ENCODE data around the gene CNNM1. TPM values are rescaled to one million over a fixed set of nuclear protein-coding genes. Genes with fewer than 3 reads are reported as not detected.

The CNNM1 gene
- total RNA-seq, 1 experiment from 2014 or later = not detected

- intact Hi-C loops (cut with micrococcal nuclease; ENCODE audit: unreplicated experiment) = loop anchor here (1.0 to 10.0 kb wide), 4 partner anchors 37 to 265 kb away; partner anchors contain the start of gene SLC25A28
- Histone ChIP-seq H3K4me1 (no peaks in the 10 kb centered on the region; the same call in 1 of the 2 replicates), H3K9me3 (no peaks in the 10 kb centered on the region), H3K4me3 (ENCODE audit: low read depth, low read length) (peak overlapping the region; percentile 97), H3K27me3 (replicated peaks; ENCODE audit: control insufficient read depth, insufficient read depth, low read length) (no peaks in the 10 kb centered on the region), H3K36me3 (ENCODE audit: control insufficient read depth, insufficient read depth, low read length) (no peaks in the 10 kb centered on the region; the same call in none of the 2 replicates)
- BruUV-seq (replicated peaks) = TSS peak; percentile 45
- no peaks in the 10 kb centered on the region for H3K27me3 Mint-ChIP-seq (ENCODE audit: insufficient read depth, unreplicated experiment)
- H3K4me3 Mint-ChIP-seq (ENCODE audit: unreplicated experiment) = peak overlapping the region; percentile 99
- ChIA-PET POLR2A (interaction anchor here (0.6 to 2.3 kb wide), 3 partner anchors 108 to 191 kb away, joined by 3 to 14 read pairs (median 9); partner anchors contain the start of gene SLC25A28), CTCF (interaction anchor here (1.6 kb wide), 1 partner anchor 18 kb away, joined by 4 read pairs; no protein-coding TSS in a partner anchor)
- peaks cover 12% of the 10 kb centered on the region for H3K4me1 Mint-ChIP-seq (ENCODE audit: low read depth, unreplicated experiment)
- TF ChIP-seq, protein P1, sequence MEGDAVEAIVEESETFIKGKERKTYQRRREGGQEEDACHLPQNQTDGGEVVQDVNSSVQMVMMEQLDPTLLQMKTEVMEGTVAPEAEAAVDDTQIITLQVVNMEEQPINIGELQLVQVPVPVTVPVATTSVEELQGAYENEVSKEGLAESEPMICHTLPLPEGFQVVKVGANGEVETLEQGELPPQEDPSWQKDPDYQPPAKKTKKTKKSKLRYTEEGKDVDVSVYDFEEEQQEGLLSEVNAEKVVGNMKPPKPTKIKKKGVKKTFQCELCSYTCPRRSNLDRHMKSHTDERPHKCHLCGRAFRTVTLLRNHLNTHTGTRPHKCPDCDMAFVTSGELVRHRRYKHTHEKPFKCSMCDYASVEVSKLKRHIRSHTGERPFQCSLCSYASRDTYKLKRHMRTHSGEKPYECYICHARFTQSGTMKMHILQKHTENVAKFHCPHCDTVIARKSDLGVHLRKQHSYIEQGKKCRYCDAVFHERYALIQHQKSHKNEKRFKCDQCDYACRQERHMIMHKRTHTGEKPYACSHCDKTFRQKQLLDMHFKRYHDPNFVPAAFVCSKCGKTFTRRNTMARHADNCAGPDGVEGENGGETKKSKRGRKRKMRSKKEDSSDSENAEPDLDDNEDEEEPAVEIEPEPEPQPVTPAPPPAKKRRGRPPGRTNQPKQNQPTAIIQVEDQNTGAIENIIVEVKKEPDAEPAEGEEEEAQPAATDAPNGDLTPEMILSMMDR (IDR thresholded peaks at IDR 0.05; ENCODE audit: insufficient read depth in 1 of 2, low read depth in 1 of 2, low read length in 1 of 2, severe bottlenecking in 1 of 2, unreplicated experiment in 1 of 2) = no peak
- DNase-seq = no peak
- H3K9me3 Mint-ChIP-seq (ENCODE audit: unreplicated experiment) = no peaks in the 10 kb centered on the region
- peaks cover 41% of the 10 kb centered on the region for H3K36me3 Mint-ChIP-seq (ENCODE audit: insufficient read depth, unreplicated experiment)
- peak overlapping the region; percentile 97 for H3K27ac Mint-ChIP-seq (ENCODE audit: unreplicated experiment)
These were observed 100.5 kb downstream of the CNNM1 start for GRCh38 chr10:99429517-99430095.

DNA sequence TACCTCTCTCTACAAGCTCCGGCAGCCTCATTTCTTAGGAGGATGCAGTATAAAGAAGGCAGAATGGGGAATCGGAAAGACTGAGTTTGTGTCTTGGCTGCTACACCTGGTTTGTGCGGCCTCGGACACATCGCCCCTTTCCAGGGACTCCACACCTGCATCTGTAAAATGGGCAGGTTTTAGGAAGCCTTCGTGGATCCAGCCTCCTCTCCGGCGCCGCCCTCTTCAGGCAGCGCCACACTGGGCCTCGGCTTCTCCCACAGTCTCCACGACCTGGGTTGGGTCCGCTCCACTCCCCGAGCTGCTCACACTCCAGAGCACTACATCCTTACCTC, 100.9 kb downstream of the CNNM1 start:
- POLR2A ChIA-PET = interaction anchor here (0.6 to 2.3 kb wide), 12 partner anchors 11 to 387 kb away, joined by 3 to 14 read pairs (median 4); partner anchors contain the start of genes ENTPD7 and SLC25A28
- TF ChIP-seq, protein P1 (IDR thresholded peaks at IDR 0.05; ENCODE audit: insufficient read depth in 1 of 2, low read depth in 1 of 2, low read length in 1 of 2, severe bottlenecking in 1 of 2, unreplicated experiment in 1 of 2) = no peak
- Mint-ChIP-seq H3K9me3 (ENCODE audit: unreplicated experiment) (no peaks in the 10 kb centered on the region), H3K27ac (ENCODE audit: unreplicated experiment) (peak overlapping the region; percentile 97), H3K27me3 (ENCODE audit: insufficient read depth, unreplicated experiment) (no peaks in the 10 kb centered on the region), H3K4me3 (ENCODE audit: unreplicated experiment) (peak overlapping the region; percentile 99), H3K4me1 (ENCODE audit: low read depth, unreplicated experiment) (peaks cover 12% of the 10 kb centered on the region), H3K36me3 (ENCODE audit: insufficient read depth, unreplicated experiment) (peaks cover 36% of the 10 kb centered on the region)
- H3K4me1 ChIP-seq = no peaks in the 10 kb centered on the region; the same call in 1 of the 2 replicates
- CTCF ChIA-PET = interaction anchor here (0.7 to 1.6 kb wide), 3 partner anchors 18 to 963 kb away, joined by 3 to 4 read pairs (median 3); partner anchors contain the start of gene ENTPD7
- BruUV-seq (replicated peaks) = no TSS peak
- intact Hi-C loops (cut with micrococcal nuclease; ENCODE audit: unreplicated experiment) = loop anchor here (1.0 to 10.0 kb wide), 4 partner anchors 38 to 265 kb away; partner anchors contain the start of gene SLC25A28
- no peaks in the 10 kb centered on the region for H3K27me3 ChIP-seq (replicated peaks; ENCODE audit: control insufficient read depth, insufficient read depth, low read length)
- no peaks in the 10 kb centered on the region for H3K9me3 ChIP-seq
- DNase-seq = no peak
- no peaks in the 10 kb centered on the region; the same call in none of the 2 replicates for H3K36me3 ChIP-seq (ENCODE audit: control insufficient read depth, insufficient read depth, low read length)
- H3K4me3 ChIP-seq (ENCODE audit: low read depth, low read length) = peak overlapping the region; percentile 97

- no peaks in the 10 kb centered on the region for H3K27me3 ChIP-seq (replicated peaks; ENCODE audit: control insufficient read depth, insufficient read depth, low read length)
- peak within 1 kb of the TSS; percentile 97 for H3K4me3 ChIP-seq (ENCODE audit: low read depth, low read length)
- ChIA-PET POLR2A (interaction anchor here (0.6 to 2.3 kb wide), 15 partner anchors 11 to 387 kb away, joined by 3 to 14 read pairs (median 4); partner anchors contain the start of genes ENTPD7 and SLC25A28), CTCF (interaction anchor here (0.6 to 1.6 kb wide), 5 partner anchors 19 to 963 kb away, joined by 3 to 9 read pairs (median 3); partner anchors contain the start of gene ENTPD7)
- TF ChIP-seq, protein P1 (IDR thresholded peaks at IDR 0.05; ENCODE audit: insufficient read depth in 1 of 2, low read depth in 1 of 2, low read length in 1 of 2, severe bottlenecking in 1 of 2, unreplicated experiment in 1 of 2) = no peak
- no peaks in the 10 kb centered on the region for H3K27me3 Mint-ChIP-seq (ENCODE audit: insufficient read depth, unreplicated experiment)
- H3K36me3 ChIP-seq (ENCODE audit: control insufficient read depth, insufficient read depth, low read length) = no peaks in the 10 kb centered on the region; the same call in none of the 2 replicates
- no TSS peak for BruUV-seq (replicated peaks)
- peaks cover 31% of the 10 kb centered on the region for H3K36me3 Mint-ChIP-seq (ENCODE audit: insufficient read depth, unreplicated experiment)
- peak within 1 kb of the TSS; percentile 97 for H3K27ac Mint-ChIP-seq (ENCODE audit: unreplicated experiment)
- intact Hi-C loops (cut with micrococcal nuclease; ENCODE audit: unreplicated experiment) = loop anchor here (1.0 to 10.0 kb wide), 4 partner anchors 38 to 264 kb away; partner anchors contain the start of gene SLC25A28
- peak within 1 kb of the TSS; percentile 99 for H3K4me3 Mint-ChIP-seq (ENCODE audit: unreplicated experiment)
- DNase-seq = peak; percentile 98
- no peaks in the 10 kb centered on the region for H3K9me3 Mint-ChIP-seq (ENCODE audit: unreplicated experiment)
- no peaks in the 10 kb centered on the region; the same call in 1 of the 2 replicates for H3K4me1 ChIP-seq
- H3K9me3 ChIP-seq = no peaks in the 10 kb centered on the region
- peaks cover 12% of the 10 kb centered on the region for H3K4me1 Mint-ChIP-seq (ENCODE audit: low read depth, unreplicated experiment)
These were observed 101.5 kb downstream of the CNNM1 start, which contains the start of gene GOT1 for GRCh38 chr10:99430451-99431189. GOT1 (minus strand) TSS chr10:99430624; CDS start chr10:99430565, 59 bp downstream.
